ENCODE data around the gene RNF212. TPM values are rescaled to one million over a fixed set of nuclear protein-coding genes. Genes with fewer than 3 reads are reported as not detected.

Gene RNF212
- total and polyA plus RNA-seq, 5 experiments from 2014 or later, result 3.1 to 8.5 (median 4.4) TPM

DNA sequence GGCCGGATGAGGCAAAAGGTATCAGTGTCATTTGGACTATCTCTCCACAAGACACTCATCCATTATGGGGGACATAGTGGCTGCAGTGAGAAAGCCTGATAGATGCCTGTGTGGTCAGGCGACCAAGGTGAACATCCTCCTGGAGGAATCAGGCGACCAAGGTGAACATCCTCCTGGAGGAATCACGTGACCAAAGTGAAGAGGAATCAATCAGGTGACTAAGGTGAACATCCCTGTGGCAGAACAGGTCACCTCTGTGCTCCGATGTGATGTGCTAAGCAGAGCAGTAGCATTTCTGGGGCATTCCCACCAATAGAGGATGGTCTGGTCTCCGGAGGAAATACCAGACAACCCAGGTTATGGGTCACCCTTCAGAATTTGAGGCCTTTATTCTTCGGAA, 44.0 kb downstream of the RNF212 start:
- H3K9me3 Mint-ChIP-seq, result peaks cover 0 to 10% (median 7%) of the 10 kb centered on the region in 9 donors
- ATAC-seq (no peak), DNase-seq (no peak)
- H3K27me3 Mint-ChIP-seq, result peaks cover 9 to 34% (median 26%) of the 10 kb centered on the region in 5 donors
- H3K27ac Mint-ChIP-seq, result no peak overlapping the region
- peaks cover 0 to 7% (median 0%) of the 10 kb centered on the region in 3 donors for H3K36me3 Mint-ChIP-seq
- POLR2A ChIA-PET, result no interaction called here
- peaks cover 3 to 16% (median 14%) of the 10 kb centered on the region in 4 donors for H3K4me1 Mint-ChIP-seq
- H3K4me3 Mint-ChIP-seq, result no peak overlapping the region

DNA sequence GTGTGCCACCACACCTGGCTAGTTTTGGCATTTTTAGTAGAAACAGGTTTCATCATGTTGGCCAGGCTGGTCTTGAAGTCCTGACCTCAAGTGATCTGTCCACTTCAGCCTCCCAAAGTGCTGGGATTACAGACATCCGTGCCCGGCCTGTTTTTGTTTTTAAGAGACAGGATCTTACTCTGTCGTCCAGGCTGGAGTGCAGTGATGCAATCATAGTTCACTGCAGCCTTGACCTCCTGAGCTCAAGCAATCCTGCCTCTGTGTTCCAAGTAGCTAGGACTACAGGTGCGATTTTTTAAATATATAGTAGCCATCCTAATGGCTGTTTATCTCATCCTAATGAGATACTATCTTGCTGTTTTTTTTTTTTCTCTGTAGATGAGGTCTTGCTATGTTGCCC, 47.6 kb downstream of the RNF212 start:
- POLR2A ChIA-PET, result no interaction called here

DNA sequence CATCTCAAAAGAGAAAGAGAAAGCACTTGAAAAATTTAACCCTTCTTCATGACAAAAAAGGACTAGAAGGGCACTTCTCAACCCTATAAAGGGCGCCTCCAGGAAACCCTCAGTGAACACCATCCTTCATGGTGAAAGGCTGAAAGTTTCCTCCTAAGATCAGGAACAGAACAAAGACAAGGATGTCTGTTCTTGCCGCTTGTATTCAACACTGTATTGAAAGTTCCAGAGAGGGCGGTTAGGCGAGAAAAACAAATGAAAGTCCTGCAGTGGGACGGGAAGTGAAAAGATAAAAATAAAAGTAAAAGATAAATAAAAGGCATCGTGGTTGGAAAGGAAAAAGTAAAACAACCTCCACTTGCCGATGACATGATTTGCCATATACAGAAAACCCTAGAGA, 50.9 kb downstream of the RNF212 start:
- H3K4me1 Mint-ChIP-seq, result peaks cover 0 to 2% (median 0%) of the 10 kb centered on the region in 4 donors
- H3K36me3 Mint-ChIP-seq, result peaks cover 0 to 30% (median 6%) of the 10 kb centered on the region in 3 donors
- H3K4me3 Mint-ChIP-seq, result no peak overlapping the region
- H3K27me3 Mint-ChIP-seq, result peaks cover 11 to 48% (median 19%) of the 10 kb centered on the region in 5 donors
- POLR2A ChIA-PET, result interaction anchor here (0.6 kb wide), 1 partner anchor 733 kb away, joined by 3 read pairs; no protein-coding TSS in a partner anchor
- ATAC-seq (no peak), DNase-seq (no peak)
- H3K27ac Mint-ChIP-seq, result no peak overlapping the region
- peaks cover 0 to 38% (median 24%) of the 10 kb centered on the region in 9 donors for H3K9me3 Mint-ChIP-seq

More for the DNA sequence above, 47.6 kb downstream of the RNF212 start:
- H3K27me3 Mint-ChIP-seq, result peaks cover 17 to 59% (median 40%) of the 10 kb centered on the region in 5 donors
- DNase-seq (no peak), ATAC-seq (no peak)
- no peak overlapping the region for H3K27ac Mint-ChIP-seq
- H3K9me3 Mint-ChIP-seq, result peaks cover 0 to 38% (median 24%) of the 10 kb centered on the region in 9 donors
- no peak overlapping the region for H3K4me3 Mint-ChIP-seq
- peaks cover 0 to 30% (median 6%) of the 10 kb centered on the region in 3 donors for H3K36me3 Mint-ChIP-seq
- H3K4me1 Mint-ChIP-seq, result peaks cover 0 to 2% (median 0%) of the 10 kb centered on the region in 4 donors

DNA sequence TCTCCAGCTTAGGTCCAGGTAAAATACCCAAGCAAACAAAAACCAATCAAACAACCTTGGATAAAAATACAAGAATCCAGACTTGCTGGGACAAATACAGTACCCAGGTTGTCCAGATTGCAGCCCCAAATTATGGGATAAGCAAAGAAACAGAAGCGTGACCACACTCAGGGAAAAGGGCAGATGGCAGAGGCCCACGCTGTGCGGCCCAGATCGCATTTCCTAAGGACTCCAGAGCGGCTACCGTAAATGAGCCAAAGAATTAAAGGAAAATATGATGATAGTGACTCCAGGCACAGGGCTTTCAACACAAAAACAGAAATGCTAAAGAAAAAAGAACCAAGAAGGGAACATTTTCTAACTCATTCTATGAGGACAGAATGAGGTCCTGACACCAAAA, 51.6 kb downstream of the RNF212 start:
- no peak overlapping the region for H3K4me3 Mint-ChIP-seq
- DNase-seq (no peak), ATAC-seq (no peak)
- peaks cover 0 to 38% (median 24%) of the 10 kb centered on the region in 9 donors for H3K9me3 Mint-ChIP-seq
- no peak overlapping the region for H3K27ac Mint-ChIP-seq
- peaks cover 0 to 30% (median 6%) of the 10 kb centered on the region in 3 donors for H3K36me3 Mint-ChIP-seq
- H3K4me1 Mint-ChIP-seq, result peaks cover 0 to 2% (median 0%) of the 10 kb centered on the region in 4 donors
- H3K27me3 Mint-ChIP-seq, result peaks cover 8 to 41% (median 19%) of the 10 kb centered on the region in 5 donors
- POLR2A ChIA-PET, result no interaction called here

DNA sequence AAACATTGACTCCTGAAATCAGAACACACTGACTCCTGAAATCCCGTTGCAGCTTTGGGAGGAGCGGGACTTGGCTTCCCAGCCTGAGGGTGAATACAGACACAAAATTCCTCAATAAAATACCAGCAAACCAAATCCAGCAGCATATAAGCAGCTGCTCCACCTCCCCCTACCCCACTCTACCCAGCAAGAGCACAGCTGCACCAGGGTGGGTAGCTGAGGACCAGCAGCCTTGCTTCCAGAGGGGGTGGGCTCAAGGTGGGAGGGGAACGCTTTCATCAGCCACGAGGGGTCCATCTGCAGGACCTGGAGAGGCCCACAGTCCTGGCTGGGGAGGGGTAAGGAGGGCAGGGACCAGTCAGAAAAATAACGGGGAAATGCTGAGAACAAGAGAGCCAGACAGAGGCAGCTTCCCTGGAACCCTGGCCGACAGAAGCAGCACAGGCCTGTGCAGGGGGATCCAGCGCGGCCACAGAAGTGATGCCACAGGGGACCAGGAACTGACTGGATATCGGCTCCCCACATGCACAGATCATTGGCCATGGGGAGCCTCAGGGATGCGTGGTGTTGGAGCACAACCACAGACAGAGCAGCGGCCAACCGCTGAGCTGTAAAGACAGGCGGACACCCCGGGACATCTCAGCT, 52.2 kb downstream of the RNF212 start:
- no peak overlapping the region for H3K4me3 Mint-ChIP-seq
- H3K27me3 Mint-ChIP-seq, result peaks cover 8 to 35% (median 15%) of the 10 kb centered on the region in 5 donors
- DNase-seq, result no peak
- ATAC-seq, result no peak
- POLR2A ChIA-PET, result no interaction called here
- H3K27ac Mint-ChIP-seq, result peak overlapping the region in 1 of 10 donors; percentile 53
- peaks cover 0 to 38% (median 24%) of the 10 kb centered on the region in 9 donors for H3K9me3 Mint-ChIP-seq
- peaks cover 2 to 5% (median 4%) of the 10 kb centered on the region in 4 donors for H3K4me1 Mint-ChIP-seq
- H3K36me3 Mint-ChIP-seq, result peaks cover 0 to 30% (median 6%) of the 10 kb centered on the region in 3 donors

DNA sequence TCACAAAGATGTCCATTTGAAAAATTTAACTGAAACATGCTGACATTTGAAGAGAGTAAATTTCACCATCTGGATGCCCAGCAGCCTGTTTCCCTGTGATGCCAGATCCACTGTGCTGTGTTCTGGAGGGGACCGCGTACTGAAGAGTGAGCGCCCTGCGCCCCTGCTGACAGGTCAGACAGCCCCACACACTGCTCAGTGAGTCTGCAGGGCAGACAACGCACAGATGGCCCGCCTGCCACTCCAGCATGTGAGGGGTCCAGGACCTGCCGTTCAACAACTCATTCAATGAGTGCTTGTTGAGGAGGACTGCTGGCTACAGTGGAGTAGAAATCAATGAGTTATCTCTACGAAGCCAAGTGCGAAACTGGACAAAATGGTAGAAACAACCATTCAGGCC, 52.7 kb downstream of the RNF212 start:
- POLR2A ChIA-PET, result no interaction called here
- Mint-ChIP-seq H3K27me3 (peaks cover 8 to 33% (median 13%) of the 10 kb centered on the region in 5 donors), H3K4me3 (no peak overlapping the region), H3K27ac (peak overlapping the region in 1 of 10 donors; percentile 53), H3K36me3 (peaks cover 0 to 30% (median 8%) of the 10 kb centered on the region in 3 donors), H3K4me1 (peaks cover 5 to 10% (median 9%) of the 10 kb centered on the region in 4 donors), H3K9me3 (peaks cover 0 to 38% (median 24%) of the 10 kb centered on the region in 9 donors)
- ATAC-seq (no peak), DNase-seq (no peak)

DNA sequence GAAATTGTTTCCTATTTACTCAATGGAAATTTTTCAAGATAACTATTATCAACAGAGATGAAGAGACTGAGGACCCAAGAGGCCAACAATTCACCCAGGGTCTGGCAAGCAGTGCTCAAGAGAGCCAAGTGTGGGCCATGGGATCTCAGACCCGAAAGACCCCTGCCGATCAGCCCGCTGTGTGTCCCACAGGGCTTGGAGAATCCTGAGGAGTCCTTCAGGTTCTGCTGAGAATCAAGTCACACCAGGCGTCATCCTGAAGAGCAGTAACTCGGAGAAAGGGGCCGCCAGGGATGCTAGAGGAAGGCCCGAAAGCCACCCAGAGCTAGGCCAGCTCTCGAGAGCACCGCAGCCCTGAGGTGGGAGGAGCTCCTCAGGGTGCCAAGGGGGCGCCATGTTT, 53.2 kb downstream of the RNF212 start:
- ATAC-seq, result no peak
- Mint-ChIP-seq H3K4me3 (no peak overlapping the region), H3K27me3 (peaks cover 8 to 32% (median 13%) of the 10 kb centered on the region in 5 donors), H3K27ac (peak overlapping the region in 1 of 10 donors; percentile 16), H3K36me3 (peaks cover 0 to 30% (median 8%) of the 10 kb centered on the region in 3 donors), H3K9me3 (peaks cover 0 to 35% (median 23%) of the 10 kb centered on the region in 9 donors), H3K4me1 (peaks cover 5 to 12% (median 11%) of the 10 kb centered on the region in 4 donors)
- DNase-seq, result no peak
- POLR2A ChIA-PET, result interaction anchor here (0.7 kb wide), 1 partner anchor 130 kb away, joined by 4 read pairs; no protein-coding TSS in a partner anchor

DNA sequence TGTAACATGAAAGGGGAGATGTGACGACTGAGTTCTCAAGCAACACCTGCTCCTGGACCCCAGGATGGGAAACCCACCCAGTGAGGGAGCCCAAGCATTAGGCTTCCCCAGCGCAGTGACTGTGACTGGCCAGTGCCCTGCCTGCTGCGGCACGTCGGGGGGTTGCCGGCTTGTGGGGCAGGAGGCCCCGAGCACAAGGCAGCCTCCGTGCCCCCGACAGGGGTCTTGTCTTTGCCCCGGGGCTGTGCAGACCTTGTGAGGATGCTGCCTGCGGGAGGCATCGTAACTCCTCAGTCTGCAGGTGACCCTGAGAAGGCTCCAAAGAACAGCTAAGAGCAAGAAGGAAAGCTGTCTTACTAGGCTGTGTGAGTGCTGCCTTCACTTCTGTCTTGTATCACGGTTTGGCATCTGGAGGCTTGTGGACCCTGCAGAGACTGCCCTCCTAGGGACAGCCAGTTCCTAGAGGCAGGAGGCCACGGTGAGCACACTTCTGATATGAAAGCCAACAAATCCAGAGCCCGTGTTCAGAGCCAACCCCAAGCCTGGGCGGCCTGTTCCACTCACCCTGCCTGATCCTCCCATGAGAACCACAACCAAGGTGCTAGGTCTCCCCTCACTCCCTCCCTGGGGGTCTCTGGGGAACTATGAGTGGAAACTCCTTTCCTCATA, 54.2 kb downstream of the RNF212 start:
- H3K4me3 Mint-ChIP-seq, result no peak overlapping the region
- H3K9me3 Mint-ChIP-seq, result peaks cover 0 to 26% (median 14%) of the 10 kb centered on the region in 9 donors
- peaks cover 5 to 22% (median 10%) of the 10 kb centered on the region in 5 donors for H3K27me3 Mint-ChIP-seq
- no peak for ATAC-seq
- peak in 1 of 10 donors; percentile 18 for DNase-seq
- H3K36me3 Mint-ChIP-seq, result peaks cover 0 to 20% (median 7%) of the 10 kb centered on the region in 3 donors
- peak overlapping the region in 1 of 10 donors; percentile 76 for H3K27ac Mint-ChIP-seq
- POLR2A ChIA-PET, result interaction anchor here (0.7 kb wide), 1 partner anchor 129 kb away, joined by 4 read pairs; no protein-coding TSS in a partner anchor
- H3K4me1 Mint-ChIP-seq, result peaks cover 5 to 12% (median 11%) of the 10 kb centered on the region in 4 donors

DNA sequence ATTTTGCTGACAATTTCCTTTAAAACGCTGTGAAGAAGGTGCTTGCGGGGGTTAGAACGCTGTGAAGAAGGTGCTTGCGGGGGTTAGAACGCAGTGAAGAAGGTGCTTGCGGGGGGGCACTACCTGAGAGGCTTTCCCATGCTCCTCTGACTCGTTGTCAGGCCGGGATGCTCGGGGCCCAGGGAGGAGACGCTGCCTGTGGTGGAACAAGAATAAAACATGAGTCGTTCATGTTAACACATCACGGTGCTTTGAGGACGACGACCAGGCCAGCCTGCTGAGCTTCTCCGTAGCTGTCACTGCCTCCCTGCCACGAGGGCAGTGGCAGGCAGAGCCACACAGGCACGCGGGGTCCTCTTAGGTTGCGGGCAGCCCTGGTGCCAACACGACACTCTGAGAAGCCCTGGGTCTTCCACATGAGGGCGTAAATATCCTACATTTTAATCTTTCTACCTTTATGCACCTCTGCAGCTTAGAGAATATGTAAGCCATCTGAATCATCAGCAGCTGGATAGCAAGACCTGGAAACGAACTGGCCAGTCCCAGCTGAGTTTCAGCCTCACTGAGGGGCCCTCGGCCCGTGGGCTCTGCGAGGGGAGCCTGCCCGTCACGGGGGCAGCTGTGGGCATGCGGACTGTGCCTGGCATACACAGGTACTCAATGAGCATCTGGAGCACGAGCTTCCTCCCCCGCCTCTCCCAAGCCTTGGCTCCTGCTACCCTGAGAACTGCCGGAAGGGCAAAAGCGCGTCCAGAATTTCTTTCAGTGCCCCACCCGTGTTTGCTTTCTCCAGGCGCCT, 55.0 kb downstream of the RNF212 start:
- peaks cover 0 to 16% (median 5%) of the 10 kb centered on the region in 3 donors for H3K36me3 Mint-ChIP-seq
- POLR2A ChIA-PET, result no interaction called here
- peaks cover 0 to 19% (median 10%) of the 10 kb centered on the region in 9 donors for H3K9me3 Mint-ChIP-seq
- peaks cover 4 to 20% (median 10%) of the 10 kb centered on the region in 5 donors for H3K27me3 Mint-ChIP-seq
- DNase-seq, result peak in 1 of 10 donors; percentile 37
- H3K4me1 Mint-ChIP-seq, result peaks cover 5 to 12% (median 11%) of the 10 kb centered on the region in 4 donors
- H3K4me3 Mint-ChIP-seq, result peak overlapping the region in 1 of 10 donors; percentile 26
- no peak for ATAC-seq
- peak overlapping the region in 5 of 10 donors; percentile 34 to 85 (median 60) for H3K27ac Mint-ChIP-seq

DNA sequence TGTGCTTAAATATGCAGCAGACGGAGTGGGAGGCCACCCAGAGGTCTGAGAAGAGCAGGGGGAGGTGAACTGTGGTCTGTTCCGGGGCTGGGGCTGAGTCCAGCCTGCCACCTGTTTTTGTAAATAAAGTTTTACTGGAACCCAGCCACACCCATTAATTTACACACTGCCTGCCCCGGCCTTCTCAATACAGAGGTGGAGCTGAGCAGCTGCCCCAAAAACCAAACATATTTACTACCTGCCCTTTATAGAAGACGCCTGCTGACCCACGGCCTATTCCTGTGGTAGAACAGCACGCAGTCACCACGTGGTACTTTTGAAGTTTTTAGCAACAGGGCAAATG, 56.0 kb downstream of the RNF212 start:
- peaks cover 0 to 10% (median 5%) of the 10 kb centered on the region in 9 donors for H3K9me3 Mint-ChIP-seq
- peaks cover 9 to 14% (median 10%) of the 10 kb centered on the region in 4 donors for H3K4me1 Mint-ChIP-seq
- DNase-seq (peak in 1 of 10 donors; percentile 48), ATAC-seq (no peak)
- peaks cover 4 to 9% (median 6%) of the 10 kb centered on the region in 5 donors for H3K27me3 Mint-ChIP-seq
- H3K27ac Mint-ChIP-seq, result peak overlapping the region in 5 of 10 donors; percentile 40 to 94 (median 49)
- POLR2A ChIA-PET, result no interaction called here
- H3K36me3 Mint-ChIP-seq, result peaks cover 0 to 8% (median 2%) of the 10 kb centered on the region in 3 donors
- H3K4me3 Mint-ChIP-seq, result no peak overlapping the region

DNA sequence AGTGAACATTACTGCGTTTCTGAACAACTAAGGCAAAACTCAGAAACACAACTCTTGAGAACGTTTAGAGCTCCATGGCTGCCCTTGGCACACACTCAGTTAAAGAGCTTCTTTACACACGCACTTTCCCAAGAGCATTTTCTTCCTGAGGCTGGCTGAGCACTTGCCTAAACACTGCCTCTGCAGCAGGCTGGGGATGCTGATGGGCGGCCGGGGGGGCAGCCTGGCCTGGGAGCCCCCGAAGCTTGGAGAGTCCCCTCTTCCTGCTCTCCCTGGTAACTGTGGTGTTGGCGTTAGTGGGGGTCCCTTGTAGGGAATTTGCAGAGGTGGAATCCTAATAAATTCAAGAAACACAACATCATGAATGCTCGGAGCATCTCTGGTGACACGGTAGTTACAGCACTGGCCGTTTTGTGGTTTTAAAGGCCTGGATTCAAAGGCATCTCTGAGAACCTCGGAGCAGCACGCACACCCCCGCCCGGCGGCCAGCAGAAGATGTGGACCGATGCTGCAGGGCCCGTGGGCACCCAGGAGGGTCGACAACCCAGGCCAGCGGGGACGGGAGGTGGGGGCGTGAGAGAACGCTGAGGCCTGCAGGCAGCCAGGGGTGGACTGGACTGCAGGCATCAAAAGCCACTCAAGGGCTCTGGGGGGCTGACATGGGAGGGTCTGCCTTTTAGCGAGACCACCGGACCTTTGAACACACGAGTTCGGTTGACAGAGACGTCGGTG, 56.5 kb downstream of the RNF212 start:
- peaks cover 9 to 14% (median 10%) of the 10 kb centered on the region in 4 donors for H3K4me1 Mint-ChIP-seq
- H3K27ac Mint-ChIP-seq, result peak overlapping the region; percentile 93 to 99 (median 98)
- H3K4me3 Mint-ChIP-seq, result peak overlapping the region in 2 of 10 donors; percentile 79 to 84
- no peak for ATAC-seq
- peak in 1 of 10 donors; percentile 50 for DNase-seq
- H3K36me3 Mint-ChIP-seq, result peaks cover 0 to 3% (median 2%) of the 10 kb centered on the region in 3 donors
- H3K9me3 Mint-ChIP-seq, result peaks cover 0 to 6% (median under 1%) of the 10 kb centered on the region in 9 donors
- POLR2A ChIA-PET, result no interaction called here
- peaks cover 0 to 4% (median 2%) of the 10 kb centered on the region in 5 donors for H3K27me3 Mint-ChIP-seq
